ENCODE results near the gene RAB29. TPM values are rescaled to one million over a fixed set of nuclear protein-coding genes. Genes with fewer than 3 reads are reported as not detected.

RAB29 gene
- total RNA-seq, 1 experiment from 2014 or later, result 7.9 TPM

GRCh38 chr1:205739348-205740160 is 35.7 kb downstream of the RAB29 start:
- BruUV-seq (replicated peaks), result no TSS peak
- CTCF ChIA-PET, result no interaction called here
- POLR2A ChIA-PET (ENCODE audit: low non-redundant PET), result no interaction called here
- no peak overlapping the region for H3K4me3 ChIP-seq (ENCODE audit: low read depth, low read length, poor library complexity, severe bottlenecking)
- no peaks in the 10 kb centered on the region for H3K9me3 ChIP-seq (ENCODE audit: low read depth, low read length, poor library complexity, severe bottlenecking)
- H3K36me3 ChIP-seq (ENCODE audit: insufficient read depth, low read length, poor library complexity, severe bottlenecking), result peaks cover 50% of the 10 kb centered on the region
- intact Hi-C loops (cut with micrococcal nuclease; ENCODE audit: unreplicated experiment), result no loop called here
- no peaks in the 10 kb centered on the region for H3K27me3 ChIP-seq (replicated peaks; ENCODE audit: insufficient read depth, low read depth, low read length, poor library complexity)
- peaks cover 18% of the 10 kb centered on the region for H3K4me1 ChIP-seq (ENCODE audit: insufficient read depth, low read length, poor library complexity, severe bottlenecking)
- no peak overlapping the region for H3K27ac ChIP-seq (ENCODE audit: low read depth, low read length, poor library complexity, severe bottlenecking)
- DNase-seq (ENCODE audit: low spot score), result no peak
- no peak for TF ChIP-seq EZH2 (IDR thresholded peaks at IDR 0.05; ENCODE audit: borderline replicate concordance, low read depth, low read length, poor library complexity, severe bottlenecking)
- TF ChIP-seq CTCF (conservative IDR thresholded peaks at IDR 0.05; ENCODE audit: low read depth, low read length), result peak; percentile 24; the same call in 1 of the 2 replicates

GRCh38 chr1:205735218-205735617 is 40.1 kb downstream of the RAB29 start:
- CTCF ChIA-PET, result no interaction called here
- Histone ChIP-seq H3K4me1 (ENCODE audit: insufficient read depth, low read length, poor library complexity, severe bottlenecking) (no peaks in the 10 kb centered on the region), H3K27ac (ENCODE audit: low read depth, low read length, poor library complexity, severe bottlenecking) (no peak overlapping the region), H3K27me3 (replicated peaks; ENCODE audit: insufficient read depth, low read depth, low read length, poor library complexity) (no peaks in the 10 kb centered on the region), H3K9me3 (ENCODE audit: low read depth, low read length, poor library complexity, severe bottlenecking) (no peaks in the 10 kb centered on the region), H3K4me3 (ENCODE audit: low read depth, low read length, poor library complexity, severe bottlenecking) (no peak overlapping the region), H3K36me3 (ENCODE audit: insufficient read depth, low read length, poor library complexity, severe bottlenecking) (peaks cover 68% of the 10 kb centered on the region)
- no peak for TF ChIP-seq CTCF (conservative IDR thresholded peaks at IDR 0.05; ENCODE audit: low read depth, low read length)
- no peak for TF ChIP-seq EZH2 (IDR thresholded peaks at IDR 0.05; ENCODE audit: borderline replicate concordance, low read depth, low read length, poor library complexity, severe bottlenecking)
- POLR2A ChIA-PET (ENCODE audit: low non-redundant PET), result no interaction called here
- no peak for DNase-seq (ENCODE audit: low spot score)
- BruUV-seq (replicated peaks), result no TSS peak
- intact Hi-C loops (cut with micrococcal nuclease; ENCODE audit: unreplicated experiment), result no loop called here

GRCh38 chr1:205733438-205734175 is 41.7 kb downstream of the RAB29 start:
- Histone ChIP-seq H3K27ac (ENCODE audit: low read depth, low read length, poor library complexity, severe bottlenecking) (no peak overlapping the region), H3K9me3 (ENCODE audit: low read depth, low read length, poor library complexity, severe bottlenecking) (no peaks in the 10 kb centered on the region), H3K4me1 (ENCODE audit: insufficient read depth, low read length, poor library complexity, severe bottlenecking) (no peaks in the 10 kb centered on the region), H3K4me3 (ENCODE audit: low read depth, low read length, poor library complexity, severe bottlenecking) (no peak overlapping the region), H3K36me3 (ENCODE audit: insufficient read depth, low read length, poor library complexity, severe bottlenecking) (peaks cover 69% of the 10 kb centered on the region), H3K27me3 (replicated peaks; ENCODE audit: insufficient read depth, low read depth, low read length, poor library complexity) (no peaks in the 10 kb centered on the region)
- ChIA-PET POLR2A (ENCODE audit: low non-redundant PET) (no interaction called here), CTCF (no interaction called here)
- no peak for DNase-seq (ENCODE audit: low spot score)
- TF ChIP-seq EZH2 (IDR thresholded peaks at IDR 0.05; ENCODE audit: borderline replicate concordance, low read depth, low read length, poor library complexity, severe bottlenecking) (no peak), CTCF (conservative IDR thresholded peaks at IDR 0.05; ENCODE audit: low read depth, low read length) (no peak)
- BruUV-seq (replicated peaks), result no TSS peak
- intact Hi-C loops (cut with micrococcal nuclease; ENCODE audit: unreplicated experiment), result no loop called here

Measured in A673 (cell line).